ENCODE data around the gene GPC1. TPM values are rescaled to one million over a fixed set of nuclear protein-coding genes. Genes with fewer than 3 reads are reported as not detected.

Gene GPC1
- total and polyA plus RNA-seq, 2 experiments from 2014 or later = 57.8 to 80.9 TPM

DNA sequence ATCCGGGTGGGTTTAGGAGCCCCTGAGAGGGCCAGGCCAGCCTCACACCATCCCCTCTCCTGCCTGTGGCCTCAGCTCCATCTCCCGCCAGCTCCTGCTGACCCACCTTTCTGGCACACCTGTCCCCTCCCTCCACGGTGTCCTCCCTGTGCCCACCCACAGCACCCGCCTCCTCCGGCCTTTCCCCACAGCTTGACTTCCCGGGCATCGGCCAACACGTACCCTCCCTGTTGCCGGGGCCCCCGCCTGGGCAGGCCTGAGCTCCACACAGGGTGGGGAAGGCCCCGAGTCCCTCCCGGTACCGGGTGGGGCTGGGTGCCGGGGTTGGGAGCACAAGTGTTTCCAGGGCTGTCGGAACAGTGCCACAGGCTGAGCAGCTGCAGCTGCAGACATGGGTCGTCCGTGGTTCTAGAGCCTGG, 6.5 kb downstream of the GPC1 start:
- H3K4me1 ChIP-seq (ENCODE audit: low read depth) = no peaks in the 10 kb centered on the region
- TF ChIP-seq, protein P1, sequence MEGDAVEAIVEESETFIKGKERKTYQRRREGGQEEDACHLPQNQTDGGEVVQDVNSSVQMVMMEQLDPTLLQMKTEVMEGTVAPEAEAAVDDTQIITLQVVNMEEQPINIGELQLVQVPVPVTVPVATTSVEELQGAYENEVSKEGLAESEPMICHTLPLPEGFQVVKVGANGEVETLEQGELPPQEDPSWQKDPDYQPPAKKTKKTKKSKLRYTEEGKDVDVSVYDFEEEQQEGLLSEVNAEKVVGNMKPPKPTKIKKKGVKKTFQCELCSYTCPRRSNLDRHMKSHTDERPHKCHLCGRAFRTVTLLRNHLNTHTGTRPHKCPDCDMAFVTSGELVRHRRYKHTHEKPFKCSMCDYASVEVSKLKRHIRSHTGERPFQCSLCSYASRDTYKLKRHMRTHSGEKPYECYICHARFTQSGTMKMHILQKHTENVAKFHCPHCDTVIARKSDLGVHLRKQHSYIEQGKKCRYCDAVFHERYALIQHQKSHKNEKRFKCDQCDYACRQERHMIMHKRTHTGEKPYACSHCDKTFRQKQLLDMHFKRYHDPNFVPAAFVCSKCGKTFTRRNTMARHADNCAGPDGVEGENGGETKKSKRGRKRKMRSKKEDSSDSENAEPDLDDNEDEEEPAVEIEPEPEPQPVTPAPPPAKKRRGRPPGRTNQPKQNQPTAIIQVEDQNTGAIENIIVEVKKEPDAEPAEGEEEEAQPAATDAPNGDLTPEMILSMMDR (IDR thresholded peaks at IDR 0.05; ENCODE audit: low read depth, low read length) = no peak
- no peak for DNase-seq (ENCODE audit: low read depth in 1 of 2, low spot score in 1 of 2)
- peaks cover 10% of the 10 kb centered on the region for H3K27me3 ChIP-seq
- H3K4me3 ChIP-seq = no peak overlapping the region
- no peaks in the 10 kb centered on the region for H3K36me3 ChIP-seq
- no peak overlapping the region for H3K27ac ChIP-seq
- H3K9me3 ChIP-seq (ENCODE audit: low read depth) = no peaks in the 10 kb centered on the region

DNA sequence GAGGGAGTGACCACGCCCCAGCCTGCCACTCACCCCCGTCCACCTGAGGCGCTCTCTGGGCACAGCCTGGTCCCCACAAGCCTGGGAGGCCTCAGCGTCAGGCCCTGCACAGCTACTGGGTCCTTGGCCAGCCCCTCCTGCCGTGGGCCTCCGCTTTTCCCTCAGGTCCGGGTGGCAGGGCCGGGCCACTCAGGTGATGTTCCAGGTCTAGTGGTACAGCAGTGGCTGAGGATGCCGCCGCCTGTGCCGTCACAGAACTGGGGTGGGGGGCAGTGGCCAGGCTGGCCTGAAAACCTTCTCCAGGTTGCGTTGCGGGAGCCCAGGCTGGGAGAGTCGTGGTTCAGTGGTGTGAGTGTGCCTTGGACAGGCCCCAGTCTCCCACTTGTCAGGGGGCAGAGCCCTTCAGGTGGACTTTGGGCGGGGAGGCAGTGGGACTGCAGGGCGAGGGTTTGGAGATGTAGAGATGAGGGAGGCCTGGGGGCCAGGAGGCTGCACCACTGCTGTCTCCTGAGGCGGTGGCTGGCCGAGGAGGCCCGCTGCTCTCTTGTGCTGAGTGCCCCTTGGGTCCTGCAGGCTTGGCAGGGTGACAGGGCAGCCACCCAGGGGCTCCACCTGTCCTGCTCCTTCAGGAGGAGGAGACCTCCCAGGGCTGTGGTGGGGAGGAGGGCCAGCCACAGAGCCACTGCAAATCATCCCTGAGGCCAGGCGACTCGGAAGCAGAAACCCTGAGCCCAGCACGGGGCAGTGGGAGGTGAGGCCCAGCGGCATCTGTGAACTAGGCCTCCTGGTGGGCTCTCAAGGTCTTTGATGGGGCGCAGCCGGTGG, 7.6 kb downstream of the GPC1 start:
- H3K9me3 ChIP-seq (ENCODE audit: low read depth) = no peaks in the 10 kb centered on the region
- H3K27me3 ChIP-seq = no peaks in the 10 kb centered on the region
- no peak overlapping the region for H3K27ac ChIP-seq
- H3K4me3 ChIP-seq = no peak overlapping the region
- no peaks in the 10 kb centered on the region for H3K4me1 ChIP-seq (ENCODE audit: low read depth)
- H3K36me3 ChIP-seq = no peaks in the 10 kb centered on the region
- DNase-seq (ENCODE audit: low read depth in 1 of 2, low spot score in 1 of 2) = no peak
- TF ChIP-seq, protein P1 (IDR thresholded peaks at IDR 0.05; ENCODE audit: low read depth, low read length) = no peak

DNA sequence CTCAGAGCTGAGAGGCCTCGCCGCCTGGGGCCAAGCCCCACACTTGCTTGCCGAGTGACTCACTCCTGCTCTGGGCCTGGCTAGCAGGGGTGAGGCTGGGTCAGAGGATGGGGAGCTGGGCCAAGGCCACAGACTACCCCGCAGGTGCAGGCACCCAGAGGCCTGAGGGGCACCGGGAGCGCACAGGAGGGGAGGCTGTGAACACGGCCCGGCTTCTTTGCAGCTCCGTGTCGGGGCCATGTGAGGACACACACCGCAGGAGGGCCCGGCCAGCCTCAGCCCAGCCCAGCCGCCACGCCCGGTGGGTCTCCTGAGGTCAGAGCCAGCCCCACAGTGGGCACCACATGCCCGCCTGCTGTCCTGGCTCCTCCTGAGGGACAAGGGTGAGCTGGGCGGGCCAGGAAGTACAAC, 8.4 kb downstream of the GPC1 start:
- Histone ChIP-seq H3K9me3 (ENCODE audit: low read depth) (no peaks in the 10 kb centered on the region), H3K4me1 (ENCODE audit: low read depth) (no peaks in the 10 kb centered on the region), H3K27me3 (no peaks in the 10 kb centered on the region), H3K27ac (no peak overlapping the region), H3K4me3 (no peak overlapping the region), H3K36me3 (no peaks in the 10 kb centered on the region)
- DNase-seq (ENCODE audit: low read depth in 1 of 2, low spot score in 1 of 2) = no peak
- TF ChIP-seq, protein P1 (IDR thresholded peaks at IDR 0.05; ENCODE audit: low read depth, low read length) = no peak

DNA sequence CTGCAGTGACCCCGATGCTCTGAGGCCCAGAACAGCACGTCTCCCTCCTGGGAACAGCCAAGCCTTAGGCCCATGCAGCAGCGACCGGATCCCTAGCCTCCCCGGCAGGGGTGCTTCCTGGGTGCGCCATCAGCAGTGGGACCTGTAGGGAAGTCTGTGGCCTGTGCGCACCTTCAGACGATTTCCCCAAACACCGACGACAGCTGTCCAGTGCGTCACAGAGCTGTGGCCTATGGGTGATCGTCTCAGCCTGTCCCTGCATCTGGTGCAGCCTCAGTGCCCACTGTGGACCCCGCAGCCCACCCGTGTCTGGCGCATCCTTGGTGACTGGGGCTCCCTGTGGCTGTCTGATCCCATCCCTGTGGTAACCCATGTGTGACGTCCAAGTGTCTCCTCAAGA, 9.0 kb downstream of the GPC1 start:
- no peak for DNase-seq (ENCODE audit: low read depth in 1 of 2, low spot score in 1 of 2)

DNA sequence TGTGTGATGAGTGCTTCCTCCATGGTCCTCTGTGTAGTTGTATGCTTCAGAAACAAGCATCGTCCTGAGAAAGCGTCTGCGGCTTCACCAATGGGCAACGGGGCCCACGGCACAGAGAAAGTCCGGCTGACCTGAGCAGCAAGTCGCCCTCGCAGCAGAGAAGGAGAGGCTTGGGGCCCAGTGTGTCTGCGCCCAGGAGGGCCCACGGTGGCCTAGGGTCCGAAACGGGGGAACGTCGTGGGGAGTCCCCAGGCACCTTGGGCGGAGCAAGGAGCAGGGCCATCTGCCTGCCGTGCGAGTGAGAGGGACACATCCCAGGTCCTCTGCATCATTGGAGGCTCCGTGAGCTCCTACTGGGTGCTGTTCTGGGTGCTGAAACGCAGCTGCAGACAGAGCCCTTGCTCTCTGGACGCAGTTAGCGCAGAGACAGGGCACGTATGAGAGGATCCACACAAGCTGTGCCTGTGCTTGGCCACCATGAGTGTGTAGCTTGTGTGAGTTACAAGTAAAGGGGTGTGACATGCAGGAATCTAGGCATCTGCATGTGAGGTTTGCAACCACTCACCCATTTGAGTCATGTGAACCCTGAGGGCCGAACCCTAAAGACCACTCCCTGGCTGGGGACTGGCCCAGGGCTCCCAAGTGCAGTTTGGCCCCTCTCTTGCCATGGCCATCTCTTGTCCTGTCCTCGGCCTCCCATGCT, 10.6 kb downstream of the GPC1 start:
- H3K27me3 ChIP-seq = no peaks in the 10 kb centered on the region
- no peak overlapping the region for H3K27ac ChIP-seq
- DNase-seq (ENCODE audit: low read depth in 1 of 2, low spot score in 1 of 2) = no peak
- TF ChIP-seq, protein P1 (IDR thresholded peaks at IDR 0.05; ENCODE audit: low read depth, low read length) = no peak
- H3K4me3 ChIP-seq = no peak overlapping the region
- H3K36me3 ChIP-seq = no peaks in the 10 kb centered on the region
- peaks cover 11% of the 10 kb centered on the region for H3K4me1 ChIP-seq (ENCODE audit: low read depth)
- no peaks in the 10 kb centered on the region for H3K9me3 ChIP-seq (ENCODE audit: low read depth)

More for the DNA sequence above, 9.0 kb downstream of the GPC1 start:
- no peaks in the 10 kb centered on the region for H3K36me3 ChIP-seq
- no peak overlapping the region for H3K4me3 ChIP-seq
- H3K27ac ChIP-seq = no peak overlapping the region
- H3K4me1 ChIP-seq (ENCODE audit: low read depth) = peaks cover under 1% of the 10 kb centered on the region
- no peaks in the 10 kb centered on the region for H3K9me3 ChIP-seq (ENCODE audit: low read depth)
- H3K27me3 ChIP-seq = no peaks in the 10 kb centered on the region
- TF ChIP-seq, protein P1 (IDR thresholded peaks at IDR 0.05; ENCODE audit: low read depth, low read length) = no peak
